MM.1S (cell line): ENCODE results near the gene HSPA1L.

Source experiments
- EZH2 ChIP-seq: fragments of 300-600 bp; sonication (generic); optimal IDR thresholded peaks from 2 replicates; pipeline ENCODE3; 2017; ENCODE audit warnings: low read depth, mild to moderate bottlenecking, antibody characterized with exemption, low read length, mixed read lengths
- EZH2phosphoT487 ChIP-seq: fragments of 300-600 bp; sonication (generic); IDR thresholded peaks from 2 replicates; pipeline ENCODE4 v1.6.1; 2018; ENCODE audit warnings: antibody characterized with exemption, low read length

GRCh38 chr6:31792761-31793171 is 22.3 kb downstream of the HSPA1L start:
- TF ChIP-seq EZH2phosphoT487 (no peak), EZH2 (no peak)
